ENCODE data around the gene ZNHIT2. TPM values are rescaled to one million over a fixed set of nuclear protein-coding genes. Genes with fewer than 3 reads are reported as not detected.

The ZNHIT2 gene
- total RNA-seq, 1 donor from 2014 or later, result 6.1 TPM

DNA sequence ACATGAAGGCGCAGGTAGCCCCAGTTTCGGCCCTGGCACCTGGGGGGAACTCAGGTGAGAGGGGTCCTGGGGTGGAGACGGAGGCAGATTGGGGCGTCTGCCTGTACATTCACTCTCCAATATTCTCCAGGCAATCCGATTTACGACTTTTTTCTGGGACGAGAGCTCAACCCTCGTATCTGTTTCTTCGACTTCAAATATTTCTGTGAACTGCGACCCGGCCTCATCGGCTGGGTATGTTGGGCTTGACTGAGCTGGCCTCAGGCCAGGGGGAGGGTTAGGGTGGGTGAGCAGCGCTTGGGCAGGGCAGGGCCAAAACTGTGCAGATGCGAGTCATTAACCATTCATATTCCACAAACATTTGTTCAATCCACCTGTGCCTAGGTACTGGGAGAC lies 4.1 kb downstream of the ZNHIT2 start:
- H3K4me1 ChIP-seq, result peaks cover 77% of the 10 kb centered on the region

DNA sequence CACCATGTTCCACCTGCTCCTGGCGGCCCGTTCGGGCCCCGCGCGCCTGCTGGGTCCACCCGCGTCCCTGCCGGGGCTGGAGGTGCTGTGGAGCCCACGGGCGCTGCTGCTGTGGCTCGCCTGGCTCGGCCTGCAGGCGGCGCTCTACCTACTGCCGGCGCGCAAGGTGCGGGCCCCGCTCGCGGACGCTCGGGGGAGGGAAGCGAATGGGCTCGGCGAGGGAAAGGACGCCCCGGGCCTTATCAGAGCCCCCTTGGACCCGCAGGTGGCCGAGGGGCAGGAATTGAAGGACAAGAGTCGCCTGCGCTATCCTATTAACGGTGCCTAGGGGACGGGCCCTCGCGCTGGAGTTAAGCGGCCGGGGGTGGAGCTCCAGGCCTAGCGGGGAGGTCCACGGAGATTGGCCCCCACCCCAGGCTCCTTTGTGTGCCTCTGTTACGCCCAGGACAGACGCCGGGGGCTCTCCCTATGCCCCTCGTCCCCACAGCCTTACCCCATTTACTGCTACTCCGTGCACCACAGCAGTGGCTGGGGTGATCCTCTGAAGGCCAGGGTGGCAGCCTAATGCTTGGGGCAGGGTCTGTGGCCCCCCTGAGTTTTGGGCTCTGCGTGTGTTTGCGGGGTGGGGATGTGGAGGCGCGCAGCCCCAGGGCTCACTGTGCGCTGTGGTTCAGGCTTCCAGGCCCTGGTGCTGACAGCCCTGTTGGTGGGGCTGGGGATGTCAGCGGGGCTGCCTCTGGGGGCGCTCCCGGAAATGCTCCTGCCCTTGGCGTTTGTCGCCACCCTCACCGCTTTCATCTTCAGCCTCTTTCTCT lies 4.7 kb downstream of the ZNHIT2 start:
- peak overlapping the region; percentile 84 for H3K27ac ChIP-seq (replicated peaks)
- intact Hi-C loops (cut with micrococcal nuclease), result no loop called here

More for the DNA sequence above, 4.1 kb downstream of the ZNHIT2 start:
- Histone ChIP-seq H3K4me3 (peak overlapping the region; percentile 77), H3K27ac (replicated peaks) (peak overlapping the region; percentile 84), H3K27me3 (ENCODE audit: low read depth) (no peaks in the 10 kb centered on the region), H3K36me3 (peaks cover 34% of the 10 kb centered on the region), H3K9me3 (replicated peaks) (no peaks in the 10 kb centered on the region)
- TF ChIP-seq, protein P1, sequence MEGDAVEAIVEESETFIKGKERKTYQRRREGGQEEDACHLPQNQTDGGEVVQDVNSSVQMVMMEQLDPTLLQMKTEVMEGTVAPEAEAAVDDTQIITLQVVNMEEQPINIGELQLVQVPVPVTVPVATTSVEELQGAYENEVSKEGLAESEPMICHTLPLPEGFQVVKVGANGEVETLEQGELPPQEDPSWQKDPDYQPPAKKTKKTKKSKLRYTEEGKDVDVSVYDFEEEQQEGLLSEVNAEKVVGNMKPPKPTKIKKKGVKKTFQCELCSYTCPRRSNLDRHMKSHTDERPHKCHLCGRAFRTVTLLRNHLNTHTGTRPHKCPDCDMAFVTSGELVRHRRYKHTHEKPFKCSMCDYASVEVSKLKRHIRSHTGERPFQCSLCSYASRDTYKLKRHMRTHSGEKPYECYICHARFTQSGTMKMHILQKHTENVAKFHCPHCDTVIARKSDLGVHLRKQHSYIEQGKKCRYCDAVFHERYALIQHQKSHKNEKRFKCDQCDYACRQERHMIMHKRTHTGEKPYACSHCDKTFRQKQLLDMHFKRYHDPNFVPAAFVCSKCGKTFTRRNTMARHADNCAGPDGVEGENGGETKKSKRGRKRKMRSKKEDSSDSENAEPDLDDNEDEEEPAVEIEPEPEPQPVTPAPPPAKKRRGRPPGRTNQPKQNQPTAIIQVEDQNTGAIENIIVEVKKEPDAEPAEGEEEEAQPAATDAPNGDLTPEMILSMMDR (IDR thresholded peaks at IDR 0.05; ENCODE audit: borderline replicate concordance), result no peak
- intact Hi-C loops (cut with micrococcal nuclease), result no loop called here
- DNase-seq, result no peak

DNA sequence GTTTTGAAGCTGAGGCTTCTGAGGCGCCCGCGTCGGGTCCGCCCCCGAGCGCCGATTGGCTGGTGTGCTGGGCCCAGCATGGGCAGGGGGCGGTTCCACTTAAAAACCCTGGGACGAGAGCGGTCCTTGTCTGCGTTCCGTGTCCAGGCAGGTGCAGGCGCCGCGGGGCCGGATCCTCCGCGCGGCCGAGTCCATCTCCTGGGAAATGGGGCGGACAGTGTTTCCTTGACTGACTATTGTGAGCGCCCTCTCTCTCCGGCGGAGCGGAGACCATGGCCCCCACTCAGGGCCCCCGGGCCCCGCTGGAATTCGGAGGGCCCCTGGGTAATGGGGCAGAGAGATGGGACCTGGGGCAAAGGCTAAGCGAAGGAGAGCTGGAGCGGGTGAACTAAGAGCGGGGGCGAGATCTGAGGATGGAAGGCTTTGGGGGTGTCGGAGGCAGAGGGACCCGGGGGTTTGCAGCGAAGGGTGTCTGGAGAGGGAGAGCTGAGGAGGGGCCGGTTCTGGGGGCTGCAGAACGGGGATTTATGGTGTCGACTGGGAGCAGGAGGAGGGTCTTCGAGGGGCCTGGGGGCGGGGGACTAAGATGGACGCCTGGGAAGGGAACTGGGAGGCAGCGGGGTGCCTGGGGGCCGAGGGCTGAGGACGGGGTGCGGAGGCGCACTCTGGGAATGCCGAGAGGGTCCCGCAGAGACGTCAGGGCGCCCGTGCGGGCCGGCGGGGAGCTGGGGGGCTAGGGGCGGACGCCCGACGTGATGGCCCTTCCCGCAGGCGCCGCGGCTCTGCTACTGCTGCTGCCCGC lies 5.6 kb downstream of the ZNHIT2 start, which contains the start of gene TM7SF2:
Gene TM7SF2 (plus strand): TSS at position 129 of the 802 bp plus-strand sequence. CDS start 144 bp downstream, at position 273.
- Histone ChIP-seq H3K4me3 (peak within 1 kb of the TSS; percentile 77), H3K36me3 (peaks cover 39% of the 10 kb centered on the region), H3K27me3 (ENCODE audit: low read depth) (no peaks in the 10 kb centered on the region), H3K4me1 (peaks cover 66% of the 10 kb centered on the region), H3K27ac (replicated peaks) (peak within 1 kb of the TSS; percentile 84), H3K9me3 (replicated peaks) (no peaks in the 10 kb centered on the region)
- intact Hi-C loops (cut with micrococcal nuclease), result no loop called here
- DNase-seq, result peak; percentile 97
- TF ChIP-seq, protein P1 (IDR thresholded peaks at IDR 0.05; ENCODE audit: borderline replicate concordance), result no peak

More for the DNA sequence above, 4.7 kb downstream of the ZNHIT2 start:
- peak; percentile 52 for DNase-seq
- TF ChIP-seq, protein P1 (IDR thresholded peaks at IDR 0.05; ENCODE audit: borderline replicate concordance), result peak; percentile 92
- H3K4me1 ChIP-seq, result peaks cover 72% of the 10 kb centered on the region
- H3K9me3 ChIP-seq (replicated peaks), result no peaks in the 10 kb centered on the region
- H3K36me3 ChIP-seq, result peaks cover 36% of the 10 kb centered on the region
- H3K4me3 ChIP-seq, result peak overlapping the region; percentile 77
- no peaks in the 10 kb centered on the region for H3K27me3 ChIP-seq (ENCODE audit: low read depth)

DNA sequence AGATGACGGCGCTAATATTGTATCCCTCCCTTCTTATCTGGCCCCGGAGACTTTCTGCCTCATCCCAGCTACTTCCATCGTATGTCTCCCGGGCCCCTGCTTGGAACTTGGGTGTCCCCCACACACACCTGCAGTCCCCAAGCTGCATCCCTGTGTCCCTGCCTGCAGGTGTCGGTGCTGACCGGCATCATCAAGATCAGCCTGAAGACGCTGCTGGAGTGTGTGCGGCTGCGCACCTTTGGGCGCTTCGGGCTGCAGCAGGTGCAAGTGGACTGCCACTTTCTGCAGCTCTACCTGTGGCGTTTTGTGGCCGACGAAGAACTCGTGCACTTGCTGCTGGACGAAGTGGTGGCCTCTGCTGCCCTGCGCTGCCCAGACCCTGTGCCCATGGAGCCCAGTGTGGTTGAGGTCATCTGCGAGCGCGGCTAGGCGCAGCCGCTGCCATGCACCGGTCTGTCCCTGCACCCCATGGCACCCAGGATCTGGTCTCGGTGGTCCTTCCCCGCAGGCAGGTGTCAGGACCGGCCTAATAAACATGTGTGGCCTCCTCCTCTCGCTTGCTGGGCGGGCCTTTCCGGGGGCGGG lies 6.2 kb downstream of the ZNHIT2 start:
- DNase-seq, result no peak
- peak overlapping the region; percentile 84 for H3K27ac ChIP-seq (replicated peaks)
- no peaks in the 10 kb centered on the region for H3K9me3 ChIP-seq (replicated peaks)
- peaks cover 60% of the 10 kb centered on the region for H3K4me1 ChIP-seq
- H3K4me3 ChIP-seq, result peak overlapping the region; percentile 77
- intact Hi-C loops (cut with micrococcal nuclease), result no loop called here
- H3K27me3 ChIP-seq (ENCODE audit: low read depth), result no peaks in the 10 kb centered on the region
- TF ChIP-seq, protein P1 (IDR thresholded peaks at IDR 0.05; ENCODE audit: borderline replicate concordance), result no peak
- peaks cover 39% of the 10 kb centered on the region for H3K36me3 ChIP-seq

DNA sequence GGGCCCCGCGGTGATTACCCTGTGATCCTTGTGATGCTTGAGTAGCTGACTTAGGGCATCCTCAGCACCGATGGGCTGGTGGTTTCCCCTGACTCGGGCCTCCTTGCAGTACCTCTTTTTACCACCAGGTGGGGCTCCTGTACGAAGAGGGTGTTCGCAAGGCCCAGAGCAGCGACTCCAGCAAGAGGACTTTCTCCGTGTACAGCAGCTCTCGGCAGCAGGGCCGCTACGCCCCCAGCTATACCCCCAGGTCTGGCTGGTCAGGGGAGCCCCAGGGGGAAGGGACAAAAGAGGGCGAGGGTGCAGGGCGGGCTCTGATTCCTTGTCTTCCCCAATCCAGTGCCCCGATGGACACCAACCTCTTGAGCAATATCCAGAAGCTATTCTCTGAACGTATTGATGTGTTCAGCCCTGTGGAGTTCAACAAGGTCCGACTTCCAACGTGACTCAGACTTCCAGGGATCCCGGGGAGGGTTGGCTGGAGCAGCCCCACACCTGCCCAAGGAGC lies 7.1 kb downstream of the ZNHIT2 start:
- intact Hi-C loops (cut with micrococcal nuclease), result no loop called here
- H3K4me1 ChIP-seq, result peaks cover 55% of the 10 kb centered on the region

More for the DNA sequence above, 7.1 kb downstream of the ZNHIT2 start:
- H3K4me3 ChIP-seq, result peak overlapping the region; percentile 77
- DNase-seq, result peak; percentile 86
- H3K9me3 ChIP-seq (replicated peaks), result no peaks in the 10 kb centered on the region
- H3K27me3 ChIP-seq (ENCODE audit: low read depth), result no peaks in the 10 kb centered on the region
- peak overlapping the region; percentile 84 for H3K27ac ChIP-seq (replicated peaks)
- peaks cover 38% of the 10 kb centered on the region for H3K36me3 ChIP-seq
- TF ChIP-seq, protein P1 (IDR thresholded peaks at IDR 0.05; ENCODE audit: borderline replicate concordance), result peak; percentile 98

Measured in left ventricle myocardium inferior (tissue), 1 donor.